HL-60 (cell line): ENCODE data around the gene MSRB2.

Experiments used
- DNase-seq, 2 experiments: peaks; one replicate each; pipeline ENCODE4 v3.0.0-alpha.2; 2010 to 2020; ENCODE audit warnings: low read depth in 1 of 2, low spot score in 1 of 2
- H3K27ac ChIP-seq: fragments of 250-450 bp; sonication (Bioruptor Pico); replicated peaks from 2 replicates; pipeline ENCODE4 v1.5.1; 2020; ENCODE audit warnings: mild to moderate bottlenecking, moderate library complexity
- H3K27me3 ChIP-seq: fragments of 250-450 bp; sonication (Bioruptor Pico); 2 replicates; pipeline ENCODE4 v1.5.1; 2021; ENCODE audit warnings: mild to moderate bottlenecking, moderate library complexity; ENCODE audit not compliant: insufficient read depth, poor library complexity, severe bottlenecking
- H3K4me3 ChIP-seq: replicated peaks from 2 replicates; pipeline ENCODE4 v1.5.1; 2011; ENCODE audit warnings: mild to moderate bottlenecking, control low read depth, low read length; ENCODE audit not compliant: insufficient read depth
- CTCF ChIP-seq: IDR thresholded peaks from one replicate; pipeline ENCODE4 v1.5.1; 2011; ENCODE audit warnings: low read length, control low read depth, inconsistent platforms; ENCODE audit not compliant: insufficient read depth
- GABPA ChIP-seq: IDR thresholded peaks from 2 replicates; pipeline ENCODE4 v1.6.1; 2012; ENCODE audit warnings: low read depth
- POLR2AphosphoS5 ChIP-seq: IDR thresholded peaks from 2 replicates; pipeline ENCODE4 v1.6.1; 2012; ENCODE audit warnings: low read depth
- REST ChIP-seq: IDR thresholded peaks from 2 replicates; pipeline ENCODE4 v1.6.1; 2012; ENCODE audit warnings: low read depth; ENCODE audit not compliant: insufficient replicate concordance
- SPI1 ChIP-seq: IDR thresholded peaks from 2 replicates; pipeline ENCODE4 v1.6.1; 2012; ENCODE audit warnings: low read depth, mild to moderate bottlenecking, borderline replicate concordance

Gene MSRB2

GRCh38 chr10:23121135-23121534 lies 25.8 kb downstream of the MSRB2 start:
- DNase-seq = no peak
- Histone ChIP-seq H3K27me3 (no peaks in the 10 kb centered on the region), H3K27ac (no peak overlapping the region), H3K4me3 (no peak overlapping the region)
- TF ChIP-seq REST = no peak
- TF ChIP-seq POLR2AphosphoS5 = no peak
- no peak for TF ChIP-seq GABPA
- no peak for TF ChIP-seq CTCF
- no peak for TF ChIP-seq SPI1

GRCh38 chr10:23136462-23136861 lies 41.1 kb downstream of the MSRB2 start:
- TF ChIP-seq REST (no peak), POLR2AphosphoS5 (no peak), SPI1 (no peak), CTCF (no peak), GABPA (no peak)
- Histone ChIP-seq H3K27ac (no peak overlapping the region), H3K27me3 (no peaks in the 10 kb centered on the region), H3K4me3 (no peak overlapping the region)
- no peak for DNase-seq

GRCh38 chr10:23139677-23140076 lies 44.3 kb downstream of the MSRB2 start:
- H3K27ac ChIP-seq = no peak overlapping the region
- H3K4me3 ChIP-seq = no peak overlapping the region
- TF ChIP-seq CTCF = no peak
- no peak for TF ChIP-seq SPI1
- TF ChIP-seq GABPA = no peak
- no peak for TF ChIP-seq POLR2AphosphoS5
- TF ChIP-seq REST = no peak
- no peak for DNase-seq
- no peaks in the 10 kb centered on the region for H3K27me3 ChIP-seq
